ENCODE measurements around the gene KBTBD12.

KBTBD12 gene

DNA sequence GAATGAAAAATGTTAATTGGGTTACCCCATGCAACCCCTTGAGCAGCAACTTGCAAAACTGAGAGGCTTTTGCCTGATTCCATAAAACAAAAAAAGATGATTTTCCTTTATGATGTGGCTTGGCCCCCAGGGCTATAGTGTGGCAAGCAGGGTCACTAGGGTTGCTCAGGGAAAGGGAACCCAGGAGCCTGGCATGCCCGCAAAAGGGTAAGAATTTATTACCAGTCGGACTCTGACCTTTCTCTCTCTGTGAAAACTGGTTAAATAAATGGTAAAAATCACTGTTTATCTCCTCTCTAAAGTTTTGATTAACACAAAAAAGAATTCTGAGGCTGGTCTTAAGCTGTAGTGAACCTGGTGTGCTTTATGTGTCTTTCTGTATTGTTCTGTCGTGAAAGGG, 99.5 kb downstream of the KBTBD12 start:
- DNase-seq (ENCODE audit: low spot score): no peak

DNA sequence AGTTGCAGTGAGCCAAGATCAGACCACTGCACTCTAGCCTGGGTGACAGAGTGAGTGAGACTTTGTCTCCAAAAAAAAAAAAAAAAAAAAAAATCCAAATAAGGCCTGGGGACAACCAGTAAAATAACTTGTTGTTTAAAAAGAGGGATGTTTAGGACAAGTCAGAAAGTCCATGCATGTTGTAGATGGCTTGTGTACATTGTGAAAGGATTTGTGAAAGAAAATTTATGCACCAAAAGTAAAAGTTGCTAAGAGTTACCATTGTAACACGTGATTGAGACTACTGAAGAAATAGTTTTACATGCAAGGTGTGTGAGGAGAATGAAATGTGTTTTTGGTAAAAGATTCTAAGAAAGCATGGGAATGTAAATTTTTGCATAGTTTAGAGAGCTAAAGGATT, 101.5 kb downstream of the KBTBD12 start:
- DNase-seq (ENCODE audit: low spot score): no peak

DNA sequence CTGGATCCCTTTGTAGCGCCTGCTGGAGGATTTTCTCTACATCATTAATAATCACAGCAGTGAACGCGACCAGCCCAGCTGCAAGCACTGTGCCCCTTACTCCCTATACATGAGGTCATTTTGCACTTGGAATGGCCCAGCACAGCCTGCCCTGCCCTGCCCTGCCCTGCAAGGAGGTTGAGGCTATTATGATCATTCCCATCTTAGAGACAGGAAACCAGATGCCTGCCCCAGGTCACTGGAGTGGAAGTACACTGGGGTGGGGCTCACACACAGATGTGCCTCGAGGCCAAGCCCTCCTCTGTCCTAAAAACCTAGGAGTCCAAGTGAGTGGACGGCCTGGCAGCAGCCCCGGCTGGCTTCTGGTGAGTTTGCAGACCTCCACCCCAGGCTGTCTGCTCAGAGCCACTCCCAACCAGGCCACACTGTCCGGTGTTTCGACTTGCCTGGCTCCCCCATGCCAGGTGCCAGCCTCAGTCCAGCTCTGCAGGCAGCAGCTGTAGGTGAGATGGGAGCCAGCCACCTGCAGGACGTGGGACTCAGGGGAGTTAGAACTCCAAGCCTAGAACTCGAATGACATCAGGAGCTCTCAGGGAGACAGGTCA, 106.8 kb downstream of the KBTBD12 start:
- DNase-seq (ENCODE audit: low spot score): no peak

GRCh38 chr3:128033102-128033501, 118.1 kb downstream of the KBTBD12 start:
- no peak for DNase-seq (ENCODE audit: low spot score)

DNA sequence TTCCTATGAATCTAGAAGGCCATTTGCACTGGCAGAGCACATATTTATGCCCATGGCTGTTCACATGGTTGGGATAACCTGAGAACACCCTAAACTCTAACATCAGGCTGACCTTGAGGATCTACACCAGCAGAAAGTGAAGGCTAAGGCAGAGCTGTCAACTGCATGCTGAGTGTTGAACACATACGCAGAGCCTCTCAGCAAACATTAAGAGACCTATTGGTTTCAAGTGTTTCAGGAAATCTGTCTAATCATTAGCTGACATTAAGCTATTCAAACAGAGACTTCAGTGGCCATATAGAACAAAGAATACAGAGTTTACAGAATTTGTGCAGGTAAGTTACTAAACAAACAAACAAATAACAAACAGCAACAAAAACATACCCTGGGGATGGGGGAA, 121.1 kb downstream of the KBTBD12 start:
- DNase-seq (ENCODE audit: low spot score): no peak

Data from germinal center (tissue), 1 donor.